IMR-90 (cell line): ENCODE data around the gene IPO13. TPM values are rescaled to one million over a fixed set of nuclear protein-coding genes. Genes with fewer than 3 reads are reported as not detected.

Experiments used
- ATAC-seq: fragments of 200-7000 bp; cut with Tn5 transposase; 2 replicates; pipeline ENCODE4 v1.9.1; 2020; ENCODE audit warnings: low read depth, mild to moderate bottlenecking, moderate library complexity
- BruUV-seq: library from RNA; stranded (reverse); fragments of 400-500 nt; replicated peaks from 2 replicates; lab custom pipeline; 2021; lab: Mats Ljungman, UMichigan
- CTCF ChIA-PET: fragments of 300-600 bp; formaldehyde crosslinking; extraction: SDS; loops from one replicate; lab custom pipeline; 2021; ENCODE audit warnings: antibody characterized with exemption; lab: Yijun Ruan, JAX
- POLR2A ChIA-PET: fragments of 300-600 bp; sonication (Branson Sonifier 250); formaldehyde crosslinking; loops from one replicate; lab custom pipeline; 2022; ENCODE audit warnings: antibody characterized with exemption; ENCODE audit not compliant: unreplicated experiment; lab: Charles Lee
- DNase-seq: peaks from one replicate; pipeline ENCODE4 v3.0.0; 2013
- H2AFZ ChIP-seq: replicated peaks from 2 replicates; pipeline ENCODE3; 2013; ENCODE audit warnings: low read length, mild to moderate bottlenecking; ENCODE audit not compliant: poor library complexity
- H2AK5ac ChIP-seq: 2 replicates; pipeline ENCODE4 v1.6.1; 2013; ENCODE audit warnings: low read depth, low read length, inconsistent platforms
- H2AK9ac ChIP-seq: replicated peaks from 2 replicates; pipeline ENCODE3; 2013; ENCODE audit warnings: mild to moderate bottlenecking, low read depth, low read length, moderate library complexity; ENCODE audit not compliant: poor library complexity
- H2BK120ac ChIP-seq: 2 replicates; pipeline ENCODE4 v1.6.1; 2013; ENCODE audit warnings: low read depth, low read length, inconsistent platforms
- H2BK15ac ChIP-seq: 3 replicates; pipeline ENCODE4 v1.6.1; 2013; ENCODE audit warnings: low read depth, low read length, inconsistent platforms
- H2BK20ac ChIP-seq: 2 replicates; pipeline ENCODE4 v1.6.1; 2013; ENCODE audit warnings: low read depth, mild to moderate bottlenecking, inconsistent platforms, low read length, moderate library complexity
- H2BK5ac ChIP-seq: 2 replicates; pipeline ENCODE4 v1.6.1; 2013; ENCODE audit warnings: mild to moderate bottlenecking, low read depth, low read length, inconsistent platforms; ENCODE audit not compliant: poor library complexity, severe bottlenecking
- H3K14ac ChIP-seq: replicated peaks from 2 replicates; pipeline ENCODE4 v1.6.1; 2013; ENCODE audit warnings: low read depth, low read length, inconsistent platforms
- H3K18ac ChIP-seq: 2 replicates; pipeline ENCODE4 v1.6.1; 2013; ENCODE audit warnings: low read depth, low read length, control low read depth
- H3K23ac ChIP-seq: 2 replicates; pipeline ENCODE4 v1.6.1; 2013; ENCODE audit warnings: low read depth, low read length, inconsistent platforms
- H3K27ac ChIP-seq: 2 replicates; pipeline ENCODE4 v1.5.1; 2013; ENCODE audit warnings: mild to moderate bottlenecking, control low read depth, low read length; ENCODE audit not compliant: insufficient read depth
- H3K27me3 ChIP-seq: 2 replicates; pipeline ENCODE4 v1.6.1; 2013; ENCODE audit warnings: low read length; ENCODE audit not compliant: control insufficient read depth, insufficient read depth
- H3K36me3 ChIP-seq: 2 replicates; pipeline ENCODE4 v1.6.1; 2013; ENCODE audit warnings: low read length, mixed read lengths; ENCODE audit not compliant: control insufficient read depth, insufficient read depth
- H3K4ac ChIP-seq: 2 replicates; pipeline ENCODE4 v1.6.1; 2013; ENCODE audit warnings: low read depth, low read length, inconsistent platforms
- H3K4me1 ChIP-seq: 2 replicates; pipeline ENCODE4 v1.6.1; 2013; ENCODE audit warnings: low read length, mixed read lengths; ENCODE audit not compliant: control insufficient read depth, insufficient read depth
- H3K4me2 ChIP-seq: 2 replicates; pipeline ENCODE4 v1.6.1; 2013; ENCODE audit warnings: low read depth, mild to moderate bottlenecking, control low read depth, low read length, moderate library complexity
- H3K4me3 ChIP-seq: 2 replicates; pipeline ENCODE4 v1.5.1; 2013; ENCODE audit warnings: low read depth, mild to moderate bottlenecking, control low read depth, low read length, moderate library complexity; ENCODE audit not compliant: insufficient read depth
- H3K56ac ChIP-seq: 2 replicates; pipeline ENCODE4 v1.6.1; 2013; ENCODE audit warnings: low read length, inconsistent platforms; ENCODE audit not compliant: insufficient read depth; ENCODE audit errors: extremely low read depth
- H3K79me1 ChIP-seq, 2 experiments: 2 replicates each; pipeline ENCODE4 v1.6.1; 2013; ENCODE audit warnings: low read length in 2 of 2, inconsistent platforms in 1 of 2, low read depth in 1 of 2
- H3K9ac ChIP-seq: 2 replicates; pipeline ENCODE4 v1.6.1; 2013; ENCODE audit warnings: low read depth, low read length, control low read depth
- H3K9me1 ChIP-seq: 2 replicates; pipeline ENCODE4 v1.6.1; 2013; ENCODE audit warnings: low read length, inconsistent platforms; ENCODE audit not compliant: insufficient read depth
- H3K9me3 ChIP-seq: 2 replicates; pipeline ENCODE4 v1.6.1; 2013; ENCODE audit warnings: low read length; ENCODE audit not compliant: control insufficient read depth, insufficient read depth
- H4K20me1 ChIP-seq: 2 replicates; pipeline ENCODE4 v1.6.1; 2013; ENCODE audit warnings: low read length, inconsistent platforms; ENCODE audit not compliant: insufficient read depth
- H4K5ac ChIP-seq: 2 replicates; pipeline ENCODE4 v1.6.1; 2013; ENCODE audit warnings: mild to moderate bottlenecking, low read depth, low read length, control low read depth
- H4K8ac ChIP-seq, 2 experiments: 2 replicates each; pipeline ENCODE4 v1.6.1; 2013; ENCODE audit warnings: low read depth in 2 of 2, low read length in 2 of 2, control low read depth in 1 of 2, inconsistent platforms in 1 of 2
- H4K91ac ChIP-seq: 2 replicates; pipeline ENCODE4 v1.6.1; 2013; ENCODE audit warnings: low read depth, low read length, inconsistent platforms; ENCODE audit not compliant: insufficient read depth
- BHLHE40 ChIP-seq: fragments of 150-350 bp; IDR thresholded peaks from 2 replicates; pipeline ENCODE4 v1.6.1; 2016; ENCODE audit warnings: mild to moderate bottlenecking, low read depth, low read length
- CEBPB ChIP-seq: IDR thresholded peaks from 2 replicates; pipeline ENCODE4 v1.6.1; 2012; ENCODE audit warnings: low read depth, low read length, improper control_type of control experiment
- CHD1 ChIP-seq: IDR thresholded peaks from 2 replicates; pipeline ENCODE4 v1.6.1; 2012; ENCODE audit warnings: low read depth, low read length, improper control_type of control experiment
- CTCF ChIP-seq: conservative IDR thresholded peaks from 2 replicates; pipeline ENCODE4 v1.5.1; 2012; ENCODE audit warnings: mild to moderate bottlenecking, low read depth, low read length, improper control_type of control experiment
- ELK1 ChIP-seq: fragments of 150-350 bp; IDR thresholded peaks from 2 replicates; pipeline ENCODE4 v1.6.1; 2016; ENCODE audit warnings: low read depth, mild to moderate bottlenecking, low read length, moderate library complexity, borderline replicate concordance
- MAFK ChIP-seq: IDR thresholded peaks from 2 replicates; pipeline ENCODE4 v1.6.1; 2012; ENCODE audit warnings: low read depth, low read length, improper control_type of control experiment
- MAZ ChIP-seq: IDR thresholded peaks from 2 replicates; pipeline ENCODE4 v1.6.1; 2012; ENCODE audit warnings: low read depth, mild to moderate bottlenecking, low read length, improper control_type of control experiment, moderate library complexity, borderline replicate concordance
- MXI1 ChIP-seq: IDR thresholded peaks from 2 replicates; pipeline ENCODE4 v1.6.1; 2012; ENCODE audit warnings: low read depth, mild to moderate bottlenecking, low read length, moderate library complexity, borderline replicate concordance
- NFE2L2 ChIP-seq: fragments of 150-350 bp; IDR thresholded peaks from 2 replicates; pipeline ENCODE4 v1.6.1; 2016; ENCODE audit warnings: low read depth, mild to moderate bottlenecking, low read length
- POLR2A ChIP-seq: IDR thresholded peaks from 2 replicates; pipeline ENCODE4 v1.6.1; 2012; ENCODE audit warnings: mild to moderate bottlenecking, low read depth, low read length
- RAD21 ChIP-seq: IDR thresholded peaks from 2 replicates; pipeline ENCODE4 v1.6.1; 2012; ENCODE audit warnings: low read length, improper control_type of control experiment
- RCOR1 ChIP-seq: IDR thresholded peaks from 2 replicates; pipeline ENCODE4 v1.6.1; 2012; ENCODE audit warnings: mild to moderate bottlenecking, low read length, improper control_type of control experiment; ENCODE audit not compliant: insufficient replicate concordance
- RFX5 ChIP-seq: IDR thresholded peaks from 2 replicates; pipeline ENCODE4 v1.8.0; 2012; ENCODE audit warnings: low read depth, mild to moderate bottlenecking, low read length, moderate library complexity
- SMC3 ChIP-seq: fragments of 150-350 bp; IDR thresholded peaks from 2 replicates; pipeline ENCODE4 v1.6.1; 2016; ENCODE audit warnings: low read depth, mild to moderate bottlenecking, antibody characterized with exemption, low read length, moderate library complexity
- USF2 ChIP-seq: fragments of 150-350 bp; IDR thresholded peaks from 2 replicates; pipeline ENCODE4 v1.6.1; 2017; ENCODE audit warnings: mild to moderate bottlenecking, antibody characterized with exemption, low read length, low read depth
- WGBS, 2 experiments: methylation state at CpG; one replicate each; pipeline versions ENCODE4 v1.1.5 to v1.1.7; 2013; ENCODE audit warnings: missing lambda C conversion rate in 2 of 2; ENCODE audit not compliant: insufficient read length in 1 of 2; ENCODE audit errors: extremely low coverage in 2 of 2; 5-methylcytosine and 5-hydroxymethylcytosine counted together
- dilution Hi-C: fragments of 300-500 bp; cut with HindIII; formaldehyde crosslinking; loops from one replicate; pipeline ENCODE4 v1.14.3; 2018; ENCODE audit warnings: low sequenced_read_pairs; ENCODE audit not compliant: unreplicated experiment
- in situ Hi-C: fragments of 300-500 bp; cut with MboI; formaldehyde crosslinking; loops from 3 replicates; pipeline ENCODE4 v1.14.3; 2019; ENCODE audit warnings: low sequenced_read_pairs, inconsistent platforms, mixed read lengths
- intact Hi-C: fragments of 100-400 bp; cut with micrococcal nuclease; formaldehyde crosslinking; loops from 2 replicates; pipeline ENCODE4 v1.10.0; 2022
- polyA plus RNA-seq, 3 experiments: library from polyadenylated mRNA; depleted of rRNA; stranded (reverse); fragments of >200 nt; gene quantifications; 2 replicates each; pipeline ENCODE4 v1.2.3, GENCODE V29; 2012; ENCODE audit warnings: low replicate concordance in 1 of 3
- total RNA-seq: library from RNA; depleted of rRNA; stranded (reverse); fragments of >200 nt; gene quantifications from 2 replicates; pipeline ENCODE4 v1.2.3, GENCODE V29; 2012

The IPO13 gene
- total and polyA plus RNA-seq, 2 of the 4 experiments (the other 2 are of a cell fraction): 15.2 to 18.7 TPM

GRCh38 chr1:44014365-44015104 is 67.8 kb downstream of the IPO13 start:
- POLR2A ChIA-PET: no interaction called here
- Histone ChIP-seq H3K4me3 (no peak overlapping the region), H2BK5ac (no peak overlapping the region), H3K9me3 (no peaks in the 10 kb centered on the region), H3K56ac (no peak overlapping the region), H3K36me3 (peaks cover 6% of the 10 kb centered on the region; the same call in 1 of the 2 replicates), H2AK5ac (no peak overlapping the region), H3K27me3 (no peaks in the 10 kb centered on the region), H2AK9ac (peak overlapping the region; percentile 9), H4K8ac (no peak overlapping the region), H2AFZ (no peak overlapping the region), H2BK15ac (no peak overlapping the region), H3K14ac (no peak overlapping the region), H4K91ac (no peak overlapping the region), H3K79me1 (no peaks in the 10 kb centered on the region), H3K4me2 (no peak overlapping the region), H3K27ac (no peak overlapping the region), H2BK120ac (no peak overlapping the region), H2BK20ac (no peak overlapping the region), H3K18ac (no peak overlapping the region), H4K20me1 (no peaks in the 10 kb centered on the region), H3K4me1 (no peaks in the 10 kb centered on the region), H3K9ac (no peak overlapping the region), H3K4ac (no peak overlapping the region; the same call in 1 of the 2 replicates), H3K23ac (no peak overlapping the region), H4K5ac (no peak overlapping the region), H3K9me1 (no peaks in the 10 kb centered on the region)
- intact Hi-C loops (no loop called here), in situ Hi-C loops (loop anchor here (10.0 kb wide), 1 partner anchor 570 kb away; no protein-coding TSS in a partner anchor), dilution Hi-C loops (no loop called here)
- 72% methylated on average over 3 of the region's 8 CpGs; no CpG with 5 or more reads in 1 of the 2 experiments for WGBS, 2 experiments
- CTCF ChIA-PET: interaction anchor here (0.7 to 1.6 kb wide), 4 partner anchors 8 to 79 kb away, joined by 3 to 7 read pairs (median 3); no protein-coding TSS in a partner anchor
- no peak for ATAC-seq
- TF ChIP-seq RAD21: no peak
- no peak for TF ChIP-seq CTCF
- no peak for TF ChIP-seq CHD1
- no peak for TF ChIP-seq MAZ
- TF ChIP-seq RFX5: no peak
- TF ChIP-seq MAFK: no peak
- no peak for TF ChIP-seq NFE2L2
- TF ChIP-seq RCOR1: no peak
- TF ChIP-seq ELK1: no peak
- no peak for TF ChIP-seq MXI1
- TF ChIP-seq SMC3: no peak
- TF ChIP-seq CEBPB: no peak
- no peak for TF ChIP-seq POLR2A
- TF ChIP-seq USF2: no peak
- TF ChIP-seq BHLHE40: no peak
- no TSS peak for BruUV-seq
- no peak for DNase-seq
